GM19023 (cell line): Measurements from ENCODE around the gene IL18BP.

Experiments
- ATAC-seq: cut with Tn5 transposase; IDR thresholded peaks from one replicate; pipeline ENCODE4 v1.9.1; 2021; ENCODE audit warnings: mild to moderate bottlenecking, moderate library complexity; ENCODE audit not compliant: unreplicated experiment

The IL18BP gene

DNA sequence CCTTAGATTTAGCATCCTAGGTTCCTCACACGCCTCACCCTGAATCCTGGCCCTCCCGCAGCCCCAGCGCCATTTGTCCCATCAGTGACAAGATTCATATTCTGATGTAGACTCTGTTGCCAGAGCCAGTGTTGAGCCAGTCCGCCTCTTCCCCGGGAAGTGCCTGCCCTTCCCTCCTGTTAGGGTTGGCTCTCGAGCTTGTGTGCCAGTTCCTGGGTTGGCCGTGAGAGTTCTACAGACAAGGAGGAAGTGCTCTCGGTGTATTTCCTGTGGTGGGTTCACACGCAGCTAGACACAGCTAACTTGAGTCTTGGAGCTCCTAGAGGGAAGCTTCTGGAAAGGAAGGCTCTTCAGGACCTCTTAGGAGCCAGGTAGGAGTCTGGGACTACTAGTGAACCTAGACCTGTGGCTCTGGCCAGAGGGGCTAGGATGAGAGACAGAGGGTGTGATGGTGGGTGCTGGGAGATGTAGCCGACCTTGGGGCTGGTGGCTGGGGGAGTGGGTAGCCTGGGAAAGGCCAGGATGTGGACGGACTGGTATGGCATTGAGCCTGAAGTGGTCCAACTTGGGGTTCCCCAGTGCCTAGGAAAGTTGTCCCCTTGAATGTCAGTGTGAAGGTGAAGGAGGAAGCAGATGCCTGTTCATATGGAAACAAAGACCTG lies at the start of gene IL18BP:
IL18BP (plus strand) TSS at position 261 of the 662 bp plus-strand sequence. CDS start 1,076 bp downstream, outside the sequence.
- no peak for ATAC-seq

DNA sequence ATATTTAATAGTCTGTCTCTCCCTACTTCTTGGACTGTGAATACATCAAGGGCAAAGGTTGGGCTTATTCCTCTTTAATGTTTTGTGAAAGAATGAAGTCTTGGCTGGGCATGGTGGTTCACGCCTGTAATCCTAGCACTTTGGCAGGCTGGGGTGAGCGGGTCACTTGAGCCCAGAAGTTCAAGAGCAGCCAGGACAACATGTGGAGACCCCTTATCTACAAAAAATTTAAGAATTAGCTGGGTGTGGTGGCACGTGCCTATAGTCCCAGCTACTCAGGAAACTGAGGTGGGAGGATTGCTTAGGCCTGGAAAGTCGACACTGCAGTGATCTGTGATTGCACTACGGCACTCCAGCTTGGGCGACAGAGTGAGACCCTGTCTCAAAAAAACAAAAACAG lies 49.7 kb upstream of the IL18BP start:
- ATAC-seq, result no peak

DNA sequence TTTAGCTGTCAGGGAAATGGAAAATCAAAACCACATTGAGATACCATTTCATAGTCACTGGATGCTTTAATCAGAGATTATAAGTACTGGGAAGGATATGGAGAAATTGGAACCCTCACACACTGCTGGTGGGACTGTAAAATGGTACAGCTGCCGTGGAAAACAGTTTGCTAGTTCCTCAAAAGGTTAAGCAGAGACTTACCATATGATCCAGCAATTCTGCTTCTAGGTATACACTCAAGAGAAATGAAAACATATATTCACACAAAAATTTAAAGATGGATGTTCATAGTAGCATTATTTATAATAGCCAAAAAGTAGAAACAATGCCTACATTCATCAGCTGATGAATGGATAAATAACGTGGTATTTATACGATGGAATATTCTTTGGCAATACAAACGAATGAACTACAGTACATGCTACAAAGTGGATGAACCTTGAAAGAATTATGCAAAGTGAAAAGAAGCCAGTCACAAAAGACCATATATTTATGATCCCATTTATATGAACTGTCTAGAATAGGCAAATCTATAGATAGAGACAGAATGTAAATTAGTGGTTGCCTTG lies 46.9 kb upstream of the IL18BP start:
- no peak for ATAC-seq

DNA sequence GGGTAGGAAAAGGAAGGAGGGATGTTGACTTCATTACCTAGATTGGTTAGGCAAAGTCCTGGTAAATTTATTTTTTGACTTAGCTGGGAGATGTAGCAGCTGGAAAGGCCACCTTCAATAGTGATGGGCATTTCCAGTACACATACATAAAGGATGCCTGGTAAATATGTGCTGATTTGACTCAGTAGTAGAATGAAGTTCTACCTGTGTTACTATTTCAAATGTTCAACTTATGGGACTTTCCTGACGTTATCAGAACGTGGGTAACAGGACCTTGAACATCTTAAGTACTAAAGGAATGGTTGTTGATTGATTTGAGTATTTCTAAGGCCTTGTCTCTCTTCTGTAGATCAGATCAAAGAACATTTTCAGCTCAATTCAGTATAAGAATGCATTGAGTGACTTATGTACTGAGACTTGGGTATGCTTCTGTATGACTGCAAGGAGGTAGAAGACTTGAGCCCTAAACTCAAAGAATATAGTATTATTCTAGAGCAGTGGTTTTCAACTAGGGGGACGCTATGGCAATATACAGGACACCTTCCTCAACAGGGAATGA lies 42.7 kb upstream of the IL18BP start:
- no peak for ATAC-seq

DNA sequence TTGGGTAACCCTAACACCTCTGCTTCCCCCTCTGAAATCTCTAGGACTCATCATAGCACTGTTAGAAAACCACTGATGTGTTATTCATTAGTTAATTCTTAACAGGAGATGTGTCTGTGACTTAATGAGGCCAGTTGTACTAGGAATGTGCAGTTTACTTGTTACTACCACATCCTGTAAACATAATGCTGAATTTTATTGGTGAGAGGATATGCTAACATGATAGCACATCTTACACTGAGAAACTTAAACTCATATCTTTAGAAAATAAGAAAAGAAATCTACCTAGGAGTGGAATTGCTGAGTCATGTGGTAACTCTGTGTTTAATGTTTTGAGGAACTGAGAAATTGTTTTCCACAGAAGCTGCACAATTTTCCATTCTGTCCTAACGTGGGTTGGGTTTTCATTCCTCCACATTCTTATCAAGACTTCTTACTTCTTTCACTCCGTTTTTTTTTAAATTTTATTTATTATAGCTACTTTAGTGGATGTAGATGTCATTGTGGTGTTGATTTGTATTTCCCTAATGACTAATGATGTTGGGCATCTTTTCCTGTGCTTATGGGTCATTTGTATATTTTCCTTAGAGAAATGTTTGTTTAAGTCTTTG lies 36.2 kb upstream of the IL18BP start:
- ATAC-seq, result no peak

DNA sequence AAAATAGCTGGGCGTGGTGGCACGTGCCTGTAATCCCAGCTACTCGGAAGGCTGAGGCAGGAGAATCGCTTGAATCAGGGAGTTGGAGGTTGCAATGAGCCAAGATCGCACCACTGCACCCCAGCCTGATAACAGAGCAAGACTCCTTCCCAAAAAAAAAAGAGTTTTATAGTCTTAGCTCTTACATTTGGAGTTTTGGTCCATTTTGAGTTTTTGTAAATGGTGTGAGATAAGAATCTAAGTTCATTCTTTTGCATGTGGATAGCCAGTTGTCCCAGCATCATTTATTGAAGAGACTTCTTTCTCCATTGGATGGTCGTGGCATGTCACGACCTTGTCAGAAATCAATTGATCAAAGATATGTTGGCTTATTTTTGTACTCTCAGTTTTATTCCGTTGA lies 35.2 kb upstream of the IL18BP start:
- ATAC-seq, result no peak

DNA sequence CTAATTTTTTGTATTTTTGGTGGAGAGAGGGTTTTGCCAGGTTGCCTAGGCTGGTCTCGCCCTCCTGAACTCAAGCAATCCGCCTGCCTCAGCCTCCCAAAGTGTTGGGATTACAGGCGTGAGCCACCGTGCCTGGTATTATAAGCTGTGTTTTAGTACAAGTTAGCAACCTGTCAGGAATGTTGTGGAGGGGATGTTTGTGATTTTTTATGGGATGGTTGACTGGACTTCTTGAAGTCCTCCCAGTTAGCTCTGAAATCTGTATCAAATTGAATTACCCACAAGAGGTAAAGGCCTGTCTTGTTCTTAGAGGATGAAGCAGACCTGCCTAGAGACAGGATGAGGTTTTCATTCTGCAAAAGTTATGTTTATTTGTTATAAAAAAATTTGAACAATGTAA lies 34.1 kb upstream of the IL18BP start:
- ATAC-seq, result no peak

DNA sequence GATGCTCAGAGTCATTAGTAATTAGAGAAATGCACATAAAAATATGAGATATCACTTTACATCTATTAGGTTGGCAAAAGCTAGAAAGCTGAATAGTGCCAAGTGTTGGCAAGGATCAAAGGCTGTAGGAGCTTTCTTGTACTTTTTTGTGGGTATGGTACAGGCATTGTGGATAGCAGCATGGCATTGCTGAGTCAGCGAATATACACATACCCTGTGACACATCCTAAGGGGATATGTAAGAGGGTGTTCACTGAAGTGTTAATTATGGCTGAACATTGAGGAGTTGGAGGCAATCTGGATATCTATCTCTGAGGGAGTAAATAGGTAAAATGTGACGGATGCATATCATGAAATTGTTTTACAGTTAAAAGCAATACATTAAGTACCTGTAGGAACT lies 27.0 kb upstream of the IL18BP start:
- ATAC-seq, result no peak

DNA sequence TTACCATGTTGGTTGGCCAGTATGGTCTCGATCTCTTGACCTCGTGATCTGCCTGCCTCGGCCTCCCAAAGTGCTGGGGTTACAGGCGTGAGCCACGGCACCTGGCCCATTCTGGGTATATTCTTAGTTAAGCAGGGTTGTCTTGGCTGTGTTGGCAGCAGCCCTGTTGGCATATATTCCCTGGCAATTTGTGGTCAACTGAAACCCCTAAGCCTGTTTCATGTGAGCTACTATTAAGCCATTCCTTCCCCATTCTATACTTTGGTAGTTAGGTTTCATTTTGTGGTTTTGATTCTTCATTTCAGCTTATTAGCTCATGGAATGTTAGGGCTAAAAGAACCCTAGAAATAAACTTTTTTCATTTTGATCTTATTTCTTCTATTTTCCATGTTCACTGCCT lies 22.2 kb upstream of the IL18BP start:
- ATAC-seq, result no peak

DNA sequence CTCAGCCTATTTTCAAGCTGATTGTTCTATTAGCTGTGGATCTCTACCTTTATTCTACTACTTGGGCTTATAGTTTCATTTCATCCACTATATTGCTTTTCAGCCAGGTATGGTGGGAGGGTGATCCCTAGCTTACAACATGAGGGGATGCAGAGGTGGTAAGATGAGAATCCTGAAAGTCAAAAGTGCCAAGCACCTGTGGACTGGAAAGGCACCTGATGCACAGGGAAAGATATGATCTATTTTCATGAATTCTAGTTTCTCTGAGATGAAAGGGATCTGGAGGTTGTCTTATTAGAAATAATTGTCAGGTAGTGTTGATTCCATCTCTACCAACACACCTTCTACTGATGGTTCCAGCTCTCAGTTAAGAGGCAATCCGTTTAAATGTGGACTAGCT lies 21.6 kb upstream of the IL18BP start:
- no peak for ATAC-seq

DNA sequence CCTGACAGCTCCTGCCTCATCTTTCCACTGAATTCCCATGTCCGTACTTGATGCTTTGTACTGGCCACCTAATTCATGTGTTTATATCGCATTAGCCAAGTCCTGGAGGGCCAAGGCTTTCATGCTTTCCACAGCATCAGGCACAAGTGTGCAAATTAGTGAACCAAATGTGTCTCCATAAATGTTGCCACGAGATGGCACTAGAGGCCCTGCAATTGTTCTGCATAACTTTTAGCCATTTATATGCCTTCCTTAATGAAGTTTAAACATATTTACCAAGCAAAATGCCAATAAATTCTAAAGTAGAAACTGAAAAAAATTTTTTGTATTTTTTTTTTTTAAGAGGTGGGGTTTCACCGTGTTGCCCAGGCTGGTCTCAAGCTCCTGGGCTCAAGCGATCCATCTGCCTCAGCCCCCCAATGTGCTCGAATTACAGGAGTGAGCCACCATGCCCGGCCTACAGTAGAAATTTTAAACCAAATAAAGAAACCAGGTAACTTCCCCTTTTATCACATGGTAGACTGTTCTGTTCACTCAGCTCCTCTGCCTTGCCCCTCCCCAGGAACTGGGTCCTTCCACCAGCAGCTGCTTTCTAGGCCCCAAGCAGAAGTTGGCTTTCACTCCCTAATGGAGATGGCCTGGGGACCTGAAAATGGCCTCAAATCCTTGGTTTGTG lies 20.8 kb upstream of the IL18BP start:
- ATAC-seq, result no peak

DNA sequence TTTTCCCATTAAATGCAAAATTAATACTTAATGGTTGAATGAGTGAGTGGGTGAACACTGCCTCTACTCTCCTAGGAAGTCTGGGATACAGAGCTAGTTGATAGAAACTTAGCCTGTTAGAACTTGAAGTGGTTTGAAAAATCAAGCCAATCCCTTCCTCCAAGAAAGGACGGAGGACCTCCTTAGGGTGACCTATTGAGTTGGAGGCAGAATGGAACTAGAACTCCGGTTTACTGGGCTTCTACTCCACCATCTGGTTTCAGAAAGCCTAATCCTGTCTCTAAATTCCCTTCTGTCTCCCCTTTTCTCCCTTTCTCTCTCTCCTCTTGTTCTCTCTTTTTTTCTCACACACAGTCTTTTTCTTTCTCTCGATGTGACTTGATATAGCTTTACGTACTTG lies 19.6 kb upstream of the IL18BP start:
- no peak for ATAC-seq

DNA sequence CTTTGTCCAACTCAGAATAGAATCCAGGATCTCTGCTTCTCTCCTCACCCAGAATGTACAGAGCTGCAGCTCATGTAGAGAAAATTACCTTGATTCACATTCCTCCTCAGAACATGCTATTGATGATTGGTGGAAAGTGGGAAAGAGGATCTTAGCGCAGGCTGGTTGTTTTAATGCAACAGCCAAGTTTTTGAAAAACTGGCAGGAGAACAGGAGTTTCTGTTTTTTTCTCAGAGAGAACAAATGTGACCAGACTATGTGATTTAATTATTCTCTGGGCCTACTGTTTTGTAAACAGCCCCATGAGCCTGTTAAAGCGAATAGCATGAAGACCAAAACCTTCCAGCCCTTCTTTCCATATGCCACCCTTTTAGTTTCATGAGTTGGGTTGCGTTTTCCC lies 19.1 kb upstream of the IL18BP start:
- no peak for ATAC-seq

DNA sequence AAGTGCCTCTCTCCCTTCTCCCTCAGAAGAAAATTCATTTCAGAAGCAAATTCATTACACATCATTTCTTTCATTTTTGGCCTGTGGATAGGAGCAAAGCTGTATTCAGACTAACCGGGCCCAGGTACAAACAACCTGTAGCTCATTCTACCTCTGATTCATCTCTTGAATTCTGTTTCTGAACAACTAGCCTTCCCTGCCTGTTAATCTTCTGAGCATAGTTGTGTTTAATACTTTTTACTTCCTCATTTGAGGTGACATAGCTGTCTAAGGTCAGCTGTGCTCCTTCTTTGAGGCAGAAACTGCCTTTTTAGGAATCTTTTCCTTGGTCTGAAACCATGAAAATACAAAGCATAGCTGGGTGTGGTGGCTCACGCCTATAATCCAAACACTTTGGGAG lies 12.6 kb upstream of the IL18BP start:
- ATAC-seq, result no peak

DNA sequence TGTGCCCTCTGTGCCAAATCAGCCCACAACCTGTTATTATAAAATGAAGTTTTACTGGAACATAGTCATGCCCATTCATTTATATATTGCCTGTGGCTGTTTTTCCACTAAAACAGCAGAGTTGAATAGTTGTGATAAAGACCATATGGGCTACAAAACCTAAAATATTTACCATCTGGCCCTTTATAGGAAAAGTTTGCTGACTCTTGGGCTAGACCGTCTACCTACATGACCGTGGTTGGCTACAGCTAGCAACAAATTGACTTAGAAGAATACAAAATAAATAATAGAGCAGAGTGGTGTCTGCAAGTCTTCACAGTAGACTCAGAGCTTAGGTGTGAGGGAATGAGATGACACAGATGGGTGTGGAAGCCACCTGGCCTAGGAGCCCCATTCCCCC lies 11.2 kb upstream of the IL18BP start:
- ATAC-seq, result no peak

DNA sequence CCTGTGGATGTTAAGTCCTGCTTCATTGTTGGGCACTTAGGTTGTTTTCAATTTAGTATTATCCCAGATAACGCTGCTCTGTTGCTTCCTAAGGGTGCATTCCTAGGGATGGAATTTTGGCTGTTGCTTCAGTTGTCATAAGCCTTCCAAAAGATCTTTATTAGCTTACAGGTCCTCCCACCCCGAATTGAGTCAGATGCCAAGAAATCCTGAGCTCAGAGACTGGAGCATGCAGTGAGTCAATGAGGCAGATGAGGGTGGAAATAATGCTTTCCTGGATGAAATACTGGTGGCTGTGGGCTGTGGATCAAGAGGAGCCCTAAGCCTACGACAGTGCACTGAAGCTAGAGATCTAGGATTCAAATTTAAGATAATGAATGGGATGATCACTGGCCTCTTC lies 10.7 kb upstream of the IL18BP start:
- ATAC-seq, result no peak

DNA sequence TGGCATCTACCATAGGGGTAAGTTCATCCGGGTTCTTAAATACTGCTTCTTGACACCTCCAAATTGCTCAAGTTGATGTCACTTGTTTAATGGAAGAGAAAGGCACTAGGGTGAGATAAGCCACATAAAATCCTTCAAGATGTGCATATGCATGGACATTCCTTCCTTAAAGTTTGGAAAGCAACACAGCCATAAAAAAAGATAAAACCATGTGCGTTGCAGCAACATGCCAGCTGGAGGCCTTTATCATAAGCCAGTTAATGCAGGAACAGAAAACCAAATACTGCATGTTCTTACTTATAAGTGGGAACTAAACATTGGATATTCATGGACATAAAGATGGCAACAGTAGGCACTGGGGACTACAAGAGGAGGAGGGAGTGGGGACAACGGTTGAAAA lies 8.0 kb upstream of the IL18BP start:
- no peak for ATAC-seq

DNA sequence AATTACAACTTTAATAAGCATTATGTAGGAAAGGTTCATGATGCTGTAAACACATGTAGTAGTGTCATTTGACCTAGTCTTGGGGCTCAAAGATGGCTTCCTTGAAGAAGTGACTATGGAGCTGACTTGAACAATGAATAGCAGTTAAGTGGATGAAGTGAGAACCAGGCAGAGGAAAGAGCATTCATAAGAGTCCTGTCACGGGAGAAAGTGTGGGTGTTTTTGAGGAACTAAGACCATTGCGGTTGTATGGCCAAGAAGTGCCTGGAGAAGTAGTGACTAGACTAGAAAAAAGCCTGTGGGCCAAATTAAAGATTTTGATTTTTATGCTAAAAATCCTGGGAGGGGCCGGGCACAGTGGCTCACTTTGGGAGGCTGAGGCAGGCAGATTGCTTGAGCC lies 7.2 kb upstream of the IL18BP start:
- ATAC-seq, result no peak

DNA sequence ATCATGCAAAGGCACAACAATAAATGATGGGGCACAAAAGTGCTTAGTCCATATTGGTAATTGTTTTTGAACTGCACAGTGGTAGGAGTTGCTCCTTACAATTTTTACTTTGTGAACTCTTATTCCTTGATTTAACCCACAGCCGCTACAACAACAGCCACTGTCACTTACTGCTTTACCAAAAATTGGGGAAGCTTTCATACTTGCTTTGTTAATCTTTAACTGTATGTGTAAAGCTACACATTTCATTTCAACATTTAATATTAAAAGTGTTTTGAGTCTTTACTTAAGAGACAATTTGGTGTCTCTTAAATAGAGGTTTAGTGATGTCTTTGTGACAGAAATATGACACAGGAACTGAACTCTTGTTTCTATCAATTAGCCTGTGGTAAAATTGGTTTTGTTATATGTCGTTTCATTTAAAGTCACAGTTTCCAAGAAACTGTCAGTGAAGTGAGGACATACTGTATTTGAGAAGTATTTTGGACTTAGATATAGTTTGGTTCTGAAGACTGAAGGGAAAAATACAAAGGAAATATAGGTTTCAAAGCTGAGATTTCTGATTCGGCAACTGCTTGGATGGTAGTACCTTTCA lies 6.5 kb upstream of the IL18BP start:
- no peak for ATAC-seq

DNA sequence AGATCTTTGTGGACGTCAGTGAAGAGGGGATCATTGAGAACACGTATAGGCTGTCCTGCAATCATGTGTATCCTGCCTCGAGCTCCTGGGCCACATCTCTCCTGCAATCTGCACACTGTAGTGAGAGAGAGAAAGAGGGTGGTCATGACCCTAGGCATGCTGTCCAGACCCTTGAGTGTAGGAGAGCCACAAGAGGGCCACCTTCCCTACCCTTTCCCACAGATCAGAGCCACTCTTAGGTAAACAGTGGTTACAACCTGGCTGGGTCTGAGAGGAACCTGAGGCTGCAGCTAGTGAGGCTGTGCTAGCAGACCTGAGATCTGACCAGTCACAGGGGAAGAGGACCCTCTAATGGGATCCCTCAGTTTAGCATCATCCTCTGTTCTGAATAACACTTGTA lies 3.9 kb upstream of the IL18BP start:
- ATAC-seq, result no peak

DNA sequence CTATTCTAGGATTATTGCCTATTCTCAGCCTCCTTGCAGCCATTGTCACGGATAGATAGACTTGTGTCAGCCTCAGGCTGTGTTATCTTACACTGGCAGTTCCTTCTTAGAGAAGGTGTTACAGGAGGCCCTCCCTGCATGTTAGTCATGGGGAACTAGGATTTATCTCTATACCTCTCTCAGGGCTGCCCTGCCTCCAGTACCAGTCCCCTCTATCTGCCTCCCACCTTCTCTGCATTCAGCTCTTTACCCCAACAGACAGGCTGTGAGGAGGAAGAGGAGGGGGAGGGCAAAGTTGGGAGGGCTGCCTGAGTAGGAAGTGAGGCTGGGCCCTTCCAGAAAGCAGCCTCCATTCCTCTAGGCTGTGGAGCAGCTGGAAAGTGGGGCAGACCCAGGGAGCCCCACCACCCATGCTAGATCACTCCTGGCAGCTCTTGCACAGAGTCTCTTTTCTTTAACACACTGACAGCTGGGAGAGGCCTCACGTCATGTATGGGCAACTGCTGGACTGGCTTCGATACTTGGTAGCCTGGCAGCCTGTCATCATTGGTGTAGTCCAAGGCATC lies 2.9 kb upstream of the IL18BP start:
- no peak for ATAC-seq
